22Rv1 (cell line): ENCODE results near the gene PPM1J.

Source experiments
- CTCF ChIP-seq: fragments of 450-650 bp; IDR thresholded peaks from 2 replicates; pipeline ENCODE4 v1.5.1; 2017; ENCODE audit warnings: mild to moderate bottlenecking
- ZFX ChIP-seq: fragments of 450-650 bp; IDR thresholded peaks from 2 replicates; pipeline ENCODE4 v1.6.1; 2017; ENCODE audit warnings: antibody characterized with exemption, borderline replicate concordance

GRCh38 chr1:112706505-112707220, 8.5 kb downstream of the PPM1J start, which contains the start of gene RHOC:
- TF ChIP-seq CTCF (no peak), ZFX (no peak)
